Small intestine (tissue), 7 donors: ENCODE results near the gene UCHL1. TPM values are rescaled to one million over a fixed set of nuclear protein-coding genes. Genes with fewer than 3 reads are reported as not detected.
"Not testable (repeated sequence)": the region's sequence is repeated elsewhere in the genome, so short reads cannot be mapped to it uniquely, and the experiment has no call there.

Experiments
- DNase-seq, 2 donors: peaks; one replicate each; pipeline versions ENCODE4 v3.0.0 to v3.0.0-alpha.2; 2013
- FAIRE-seq: peaks from 2 replicates; lab custom pipeline; 2012; peaks lifted over from hg19 to GRCh38; lab: Jason Lieb, UNC
- H3K27ac ChIP-seq, 3 donors: one replicate each; pipeline ENCODE4 v1.5.1; 2013; ENCODE audit warnings: low read length in 2 of 3, mild to moderate bottlenecking in 2 of 3, control low read depth in 1 of 3, inconsistent platforms in 1 of 3, low read depth in 1 of 3, moderate library complexity in 1 of 3
- H3K27me3 ChIP-seq, 3 donors: one replicate each; pipeline ENCODE4 v1.6.1; 2013; ENCODE audit warnings: low read length in 3 of 3, inconsistent platforms in 1 of 3; ENCODE audit not compliant: control insufficient read depth in 3 of 3, insufficient read depth in 3 of 3
- H3K36me3 ChIP-seq, 3 donors: one replicate each; pipeline ENCODE4 v1.6.1; 2013; ENCODE audit warnings: low read length in 3 of 3, inconsistent platforms in 1 of 3, low read depth in 1 of 3, mild to moderate bottlenecking in 1 of 3, moderate library complexity in 1 of 3; ENCODE audit not compliant: control insufficient read depth in 3 of 3, insufficient read depth in 2 of 3
- H3K4me1 ChIP-seq, 3 donors: one replicate each; pipeline ENCODE4 v1.6.1; 2013; ENCODE audit warnings: low read length in 2 of 3, inconsistent platforms in 1 of 3, low read depth in 1 of 3, mild to moderate bottlenecking in 1 of 3, moderate library complexity in 1 of 3; ENCODE audit not compliant: control insufficient read depth in 3 of 3, insufficient read depth in 2 of 3
- H3K4me3 ChIP-seq, 3 donors: one replicate each; pipeline ENCODE4 v1.5.1; 2013; ENCODE audit warnings: low read length in 3 of 3, control low read depth in 1 of 3, inconsistent platforms in 1 of 3, low read depth in 1 of 3, mild to moderate bottlenecking in 1 of 3, moderate library complexity in 1 of 3
- H3K9me3 ChIP-seq, 2 donors: one replicate each; pipeline ENCODE4 v1.6.1; 2013; ENCODE audit warnings: low read depth in 1 of 2, low read length in 1 of 2; ENCODE audit not compliant: control insufficient read depth in 2 of 2, insufficient read depth in 1 of 2
- WGBS, 3 donors: extraction: QIAGEN DNeasy Blood & Tissue Kit; methylation state at CpG; one replicate each; pipeline ENCODE4 v1.1.7; 2013; 5-methylcytosine and 5-hydroxymethylcytosine counted together
- polyA plus RNA-seq, 4 donors: library from polyadenylated mRNA; stranded (reverse) in 3 of 4; unstranded in 1 of 4; fragments of 200-250 nt in 3 of 4; fragments of 120-200 nt in 1 of 4; gene quantifications; one replicate each; pipeline versions ENCODE4 v1.2.1 to v1.2.3, GENCODE V29; 2013
- donor health status: healthy with polysubstance abuse.
- donor health status: control.
- donor health status: control.
- donor health status: Bipolar disorder and iron deficiency.
- donor health status: healthy.

Gene UCHL1
- polyA plus RNA-seq, 4 donors: 5.4 to 134 (median 7.3) TPM; not detected in 1

GRCh38 chr4:41264212-41264611 lies 7.5 kb downstream of the UCHL1 start:
- no peak for FAIRE-seq
- Histone ChIP-seq H3K27ac (no peak overlapping the region), H3K27me3 (peaks cover 0 to 10% (median 0%) of the 10 kb centered on the region in 3 donors), H3K9me3 (no peaks in the 10 kb centered on the region), H3K4me3 (no peak overlapping the region), H3K4me1 (no peaks in the 10 kb centered on the region), H3K36me3 (no peaks in the 10 kb centered on the region)
- DNase-seq: no peak
- 60 to 71% (median 69%) methylated on average over 1 of the region's 1 CpG for WGBS, 3 donors

GRCh38 chr4:41267997-41268396 lies 11.3 kb downstream of the UCHL1 start:
- H3K4me3 ChIP-seq: no peak overlapping the region
- no peak overlapping the region for H3K27ac ChIP-seq
- H3K9me3 ChIP-seq: no peaks in the 10 kb centered on the region
- H3K4me1 ChIP-seq: no peaks in the 10 kb centered on the region
- no peaks in the 10 kb centered on the region for H3K36me3 ChIP-seq
- DNase-seq: peak in 1 of 2 donors; percentile 5
- 35 to 57% (median 48%) methylated on average over 7 of the region's 7 CpGs for WGBS, 3 donors
- no peak for FAIRE-seq
- no peaks in the 10 kb centered on the region for H3K27me3 ChIP-seq

GRCh38 chr4:41268721-41269517 lies 12.2 kb downstream of the UCHL1 start:
- no peak overlapping the region for H3K27ac ChIP-seq
- no peaks in the 10 kb centered on the region for H3K27me3 ChIP-seq
- no peaks in the 10 kb centered on the region for H3K36me3 ChIP-seq
- no peak overlapping the region for H3K4me3 ChIP-seq
- no peak for FAIRE-seq
- H3K9me3 ChIP-seq: no peaks in the 10 kb centered on the region
- 87 to 92% (median 90%) methylated on average over 7 of the region's 7 CpGs for WGBS, 3 donors
- H3K4me1 ChIP-seq: no peaks in the 10 kb centered on the region
- DNase-seq: no peak

- Histone ChIP-seq H3K9me3 (no peaks in the 10 kb centered on the region), H3K36me3 (no peaks in the 10 kb centered on the region), H3K27ac (no peak overlapping the region), H3K4me3 (no peak overlapping the region), H3K4me1 (no peaks in the 10 kb centered on the region), H3K27me3 (no peaks in the 10 kb centered on the region)
- DNase-seq (no peak), FAIRE-seq (no peak)
Measured at GRCh38 chr4:41269682-41270081, 13.0 kb downstream of the UCHL1 start.

- H3K4me3 ChIP-seq, FAIRE-seq, H3K4me1 ChIP-seq, H3K27ac ChIP-seq, H3K9me3 ChIP-seq, H3K27me3 ChIP-seq, H3K36me3 ChIP-seq, DNase-seq: not testable (repeated sequence)
- 86 to 93% (median 88%) methylated on average over 11 to 13 of the region's 13 CpGs for WGBS, 3 donors
Measured at GRCh38 chr4:41275931-41276330, 19.2 kb downstream of the UCHL1 start.

- Histone ChIP-seq H3K27ac (no peak overlapping the region), H3K27me3 (no peaks in the 10 kb centered on the region), H3K4me1 (no peaks in the 10 kb centered on the region), H3K4me3 (no peak overlapping the region), H3K9me3 (no peaks in the 10 kb centered on the region), H3K36me3 (no peaks in the 10 kb centered on the region)
- DNase-seq: no peak
- 63 to 74% (median 67%) methylated on average over 8 of the region's 8 CpGs for WGBS, 3 donors
- FAIRE-seq: no peak
Measured at GRCh38 chr4:41280010-41280409, 23.3 kb downstream of the UCHL1 start.

GRCh38 chr4:41281038-41281634 lies 24.4 kb downstream of the UCHL1 start:
- Histone ChIP-seq H3K4me3 (no peak overlapping the region), H3K27ac (no peak overlapping the region), H3K4me1 (no peaks in the 10 kb centered on the region), H3K36me3 (no peaks in the 10 kb centered on the region), H3K27me3 (no peaks in the 10 kb centered on the region), H3K9me3 (no peaks in the 10 kb centered on the region)
- DNase-seq (peak; percentile 74 to 75), FAIRE-seq (peak; percentile 71)
- WGBS, 3 donors: 17 to 24% (median 18%) methylated on average over 7 of the region's 7 CpGs

GRCh38 chr4:41282366-41282765 lies 25.6 kb downstream of the UCHL1 start:
- no peak for DNase-seq
- Histone ChIP-seq H3K36me3 (no peaks in the 10 kb centered on the region), H3K4me1 (no peaks in the 10 kb centered on the region), H3K27ac (no peak overlapping the region), H3K27me3 (no peaks in the 10 kb centered on the region), H3K4me3 (no peak overlapping the region), H3K9me3 (no peaks in the 10 kb centered on the region)
- 0 to 1% (median 0%) methylated on average over 1 of the region's 1 CpG for WGBS, 3 donors
- FAIRE-seq: no peak
